ENCODE results near the gene OBSCN.

Gene OBSCN

GRCh38 chr1:228353601-228354371 lies 145.9 kb downstream of the OBSCN start:
- Histone ChIP-seq H3K4me1 (ENCODE audit: insufficient read depth, low read length, severe bottlenecking) (no peaks in the 10 kb centered on the region), H3K9me3 (ENCODE audit: low read length) (no peaks in the 10 kb centered on the region), H3K9me2 (ENCODE audit: low read depth, low read length) (no peaks in the 10 kb centered on the region), H3K79me2 (ENCODE audit: insufficient read depth, low read length) (no peaks in the 10 kb centered on the region), H2AFZ (ENCODE audit: low read length) (no peak overlapping the region), H3K27ac (ENCODE audit: low read depth, low read length, poor library complexity, severe bottlenecking) (no peak overlapping the region), H4K20me1 (ENCODE audit: insufficient read depth, low read length) (no peaks in the 10 kb centered on the region), H3K27me3 (ENCODE audit: insufficient read depth, low read length) (no peaks in the 10 kb centered on the region), H3K4me2 (ENCODE audit: low read length) (no peak overlapping the region), H3F3A (ENCODE audit: insufficient read depth, low read length) (no peaks in the 10 kb centered on the region), H3K9ac (ENCODE audit: low read length) (no peak overlapping the region), H3K36me3 (ENCODE audit: insufficient read depth, low read length) (no peaks in the 10 kb centered on the region), H3K4me3 (ENCODE audit: low read depth, low read length, poor library complexity, severe bottlenecking) (no peak overlapping the region)
- TF ChIP-seq CTCF (IDR thresholded peaks at IDR 0.05; ENCODE audit: low read length) (no peak), EZH2 (IDR thresholded peaks at IDR 0.05; ENCODE audit: borderline replicate concordance, low read length) (no peak)

GRCh38 chr1:228354390-228355320 lies 146.8 kb downstream of the OBSCN start:
- H3K4me2 ChIP-seq (ENCODE audit: low read length): no peak overlapping the region
- no peak for TF ChIP-seq CTCF (IDR thresholded peaks at IDR 0.05; ENCODE audit: low read length)
- no peak for TF ChIP-seq EZH2 (IDR thresholded peaks at IDR 0.05; ENCODE audit: borderline replicate concordance, low read length)

GRCh38 chr1:228356897-228357680 lies 149.2 kb downstream of the OBSCN start:
- TF ChIP-seq EZH2 (IDR thresholded peaks at IDR 0.05; ENCODE audit: borderline replicate concordance, low read length): no peak
- TF ChIP-seq CTCF (IDR thresholded peaks at IDR 0.05; ENCODE audit: low read length): no peak
- H3K4me2 ChIP-seq (ENCODE audit: low read length): no peak overlapping the region
- no peaks in the 10 kb centered on the region for H3K9me2 ChIP-seq (ENCODE audit: low read depth, low read length)
- no peak overlapping the region for H3K4me3 ChIP-seq (ENCODE audit: low read depth, low read length, poor library complexity, severe bottlenecking)
- H3K79me2 ChIP-seq (ENCODE audit: insufficient read depth, low read length): no peaks in the 10 kb centered on the region
- H3F3A ChIP-seq (ENCODE audit: insufficient read depth, low read length): no peaks in the 10 kb centered on the region
- no peak overlapping the region for H3K9ac ChIP-seq (ENCODE audit: low read length)
- H3K27me3 ChIP-seq (ENCODE audit: insufficient read depth, low read length): no peaks in the 10 kb centered on the region
- H3K27ac ChIP-seq (ENCODE audit: low read depth, low read length, poor library complexity, severe bottlenecking): no peak overlapping the region
- no peaks in the 10 kb centered on the region for H3K36me3 ChIP-seq (ENCODE audit: insufficient read depth, low read length)
- H3K9me3 ChIP-seq (ENCODE audit: low read length): no peaks in the 10 kb centered on the region
- H3K4me1 ChIP-seq (ENCODE audit: insufficient read depth, low read length, severe bottlenecking): no peaks in the 10 kb centered on the region
- H4K20me1 ChIP-seq (ENCODE audit: insufficient read depth, low read length): no peaks in the 10 kb centered on the region
- H2AFZ ChIP-seq (ENCODE audit: low read length): no peak overlapping the region

More at GRCh38 chr1:228354390-228355320, 146.8 kb downstream of the OBSCN start:
- H3K4me3 ChIP-seq (ENCODE audit: low read depth, low read length, poor library complexity, severe bottlenecking): no peak overlapping the region
- no peaks in the 10 kb centered on the region for H4K20me1 ChIP-seq (ENCODE audit: insufficient read depth, low read length)
- H2AFZ ChIP-seq (ENCODE audit: low read length): no peak overlapping the region
- H3K9ac ChIP-seq (ENCODE audit: low read length): no peak overlapping the region
- no peak overlapping the region for H3K27ac ChIP-seq (ENCODE audit: low read depth, low read length, poor library complexity, severe bottlenecking)
- H3K79me2 ChIP-seq (ENCODE audit: insufficient read depth, low read length): no peaks in the 10 kb centered on the region
- no peaks in the 10 kb centered on the region for H3K36me3 ChIP-seq (ENCODE audit: insufficient read depth, low read length)
- H3K9me3 ChIP-seq (ENCODE audit: low read length): no peaks in the 10 kb centered on the region
- H3F3A ChIP-seq (ENCODE audit: insufficient read depth, low read length): no peaks in the 10 kb centered on the region
- no peaks in the 10 kb centered on the region for H3K4me1 ChIP-seq (ENCODE audit: insufficient read depth, low read length, severe bottlenecking)
- no peaks in the 10 kb centered on the region for H3K27me3 ChIP-seq (ENCODE audit: insufficient read depth, low read length)
- H3K9me2 ChIP-seq (ENCODE audit: low read depth, low read length): no peaks in the 10 kb centered on the region
